Neural cell (in vitro differentiated cells): ENCODE results near the gene SLC4A9. TPM values are rescaled to one million over a fixed set of nuclear protein-coding genes. Genes with fewer than 3 reads are reported as not detected.

Source experiments
- H2AFZ ChIP-seq: fragments of 200-600, 300-800 bp; sonication (generic), shearing (Covaris generic); 2 replicates; pipeline ENCODE4 v1.6.0; 2014; ENCODE audit warnings: low read depth, mild to moderate bottlenecking, antibody characterized with exemption, low read length, moderate library complexity
- H3F3A ChIP-seq: fragments of 200-600 bp; shearing (Covaris generic); 2 replicates; pipeline ENCODE4 v1.6.1; 2016; ENCODE audit warnings: mild to moderate bottlenecking, moderate library complexity, mixed read lengths, antibody characterized with exemption, low read length; ENCODE audit not compliant: insufficient read depth, poor library complexity, severe bottlenecking
- H3K27ac ChIP-seq: fragments of 200-600, 300-800 bp; sonication (generic), shearing (Covaris generic); 2 replicates; pipeline ENCODE4 v1.5.1; 2014; ENCODE audit warnings: mild to moderate bottlenecking, low read length, moderate library complexity
- H3K27me3 ChIP-seq: fragments of 300-800, 200-600 bp; sonication (generic), shearing (Covaris generic); 2 replicates; pipeline ENCODE4 v1.6.0; 2014; ENCODE audit warnings: mild to moderate bottlenecking, low read depth, low read length, moderate library complexity; ENCODE audit not compliant: insufficient read depth
- H3K36me3 ChIP-seq: fragments of 300-800, 200-600 bp; sonication (generic), shearing (Covaris generic); 2 replicates; pipeline ENCODE4 v1.5.1; 2014; ENCODE audit warnings: mild to moderate bottlenecking, antibody characterized with exemption, low read length, moderate library complexity; ENCODE audit not compliant: insufficient read depth
- H3K4me2 ChIP-seq: fragments of 300-800, 200-600 bp; sonication (generic), shearing (Covaris generic); 2 replicates; pipeline ENCODE4 v1.6.0; 2014; ENCODE audit warnings: mild to moderate bottlenecking, low read length
- H3K4me3 ChIP-seq: fragments of 300-800, 200-600 bp; sonication (generic), shearing (Covaris generic); 2 replicates; pipeline ENCODE4 v1.5.1; 2014; ENCODE audit warnings: mild to moderate bottlenecking, low read length, moderate library complexity
- H3K79me2 ChIP-seq: fragments of 200-600 bp; shearing (Covaris generic); replicated peaks from 2 replicates; pipeline ENCODE4 v1.6.0; 2014; ENCODE audit warnings: mild to moderate bottlenecking, low read length, moderate library complexity; ENCODE audit not compliant: insufficient read depth
- H3K9ac ChIP-seq: fragments of 300-800, 200-600 bp; sonication (generic), shearing (Covaris generic); 2 replicates; pipeline ENCODE4 v1.6.1; 2016; ENCODE audit warnings: mild to moderate bottlenecking, low read length, mixed read lengths
- H3K9me2 ChIP-seq: fragments of 200-600 bp; shearing (Covaris generic); 2 replicates; pipeline ENCODE4 v1.6.1; 2016; ENCODE audit warnings: mild to moderate bottlenecking, low read length, mixed read lengths; ENCODE audit not compliant: insufficient read depth
- H3K9me3 ChIP-seq: fragments of 200-600, 300-800 bp; sonication (generic), shearing (Covaris generic); 2 replicates; pipeline ENCODE4 v1.6.1; 2016; ENCODE audit warnings: mild to moderate bottlenecking, mixed run types, low read length, moderate library complexity, mixed read lengths
- H4K20me1 ChIP-seq: fragments of 200-600 bp; shearing (Covaris generic); 2 replicates; pipeline ENCODE4 v1.6.1; 2016; ENCODE audit warnings: mild to moderate bottlenecking, mixed run types; ENCODE audit not compliant: insufficient read depth
- CTCF ChIP-seq: fragments of 450-650 bp; IDR thresholded peaks from 2 replicates; pipeline ENCODE4 v1.5.1; 2014; ENCODE audit warnings: antibody characterized with exemption, mild to moderate bottlenecking, moderate library complexity; ENCODE audit not compliant: poor library complexity, severe bottlenecking
- EP300 ChIP-seq: fragments of 450-650 bp; conservative IDR thresholded peaks from 2 replicates; pipeline ENCODE4 v1.6.1; 2014; ENCODE audit warnings: antibody characterized with exemption, mild to moderate bottlenecking, moderate library complexity; ENCODE audit not compliant: poor library complexity, severe bottlenecking
- EZH2 ChIP-seq: fragments of 200-600, 300-800 bp; shearing (Covaris generic), sonication (generic); IDR thresholded peaks from 2 replicates; pipeline ENCODE4 v1.6.1; 2014; ENCODE audit warnings: antibody characterized with exemption, low read length, borderline replicate concordance, mild to moderate bottlenecking; ENCODE audit not compliant: insufficient read depth, poor library complexity, severe bottlenecking
- MXI1 ChIP-seq: fragments of 450-650 bp; conservative IDR thresholded peaks from 2 replicates; pipeline ENCODE4 v1.6.1; 2014; ENCODE audit warnings: antibody characterized with exemption, mild to moderate bottlenecking; ENCODE audit not compliant: poor library complexity, severe bottlenecking
- POLR2AphosphoS5 ChIP-seq: IDR thresholded peaks from 2 replicates; pipeline ENCODE4 v1.6.1; 2012
- RAD21 ChIP-seq: fragments of 450-650 bp; conservative IDR thresholded peaks from 2 replicates; pipeline ENCODE4 v1.6.1; 2014; ENCODE audit warnings: antibody characterized with exemption, mild to moderate bottlenecking, moderate library complexity
- REST ChIP-seq: IDR thresholded peaks from 2 replicates; pipeline ENCODE4 v1.6.1; 2012; ENCODE audit warnings: borderline replicate concordance
- SMC3 ChIP-seq: fragments of 450-650 bp; conservative IDR thresholded peaks from 2 replicates; pipeline ENCODE4 v1.6.1; 2014; ENCODE audit warnings: antibody characterized with exemption, mild to moderate bottlenecking, moderate library complexity; ENCODE audit not compliant: poor library complexity
- TAF1 ChIP-seq: IDR thresholded peaks from 2 replicates; pipeline ENCODE4 v1.6.1; 2012; ENCODE audit warnings: low read depth
- polyA minus RNA-seq: library from RNA; depleted of rRNA, polyadenylated mRNA; stranded (reverse); fragments of >200 nt; gene quantifications from 2 replicates; pipeline ENCODE4 v1.2.3, GENCODE V29; 2014
- polyA plus RNA-seq: library from polyadenylated mRNA; depleted of rRNA; stranded (reverse); fragments of >200 nt; gene quantifications from 2 replicates; pipeline ENCODE4 v1.2.3, GENCODE V29; 2014

The SLC4A9 gene, protein sequence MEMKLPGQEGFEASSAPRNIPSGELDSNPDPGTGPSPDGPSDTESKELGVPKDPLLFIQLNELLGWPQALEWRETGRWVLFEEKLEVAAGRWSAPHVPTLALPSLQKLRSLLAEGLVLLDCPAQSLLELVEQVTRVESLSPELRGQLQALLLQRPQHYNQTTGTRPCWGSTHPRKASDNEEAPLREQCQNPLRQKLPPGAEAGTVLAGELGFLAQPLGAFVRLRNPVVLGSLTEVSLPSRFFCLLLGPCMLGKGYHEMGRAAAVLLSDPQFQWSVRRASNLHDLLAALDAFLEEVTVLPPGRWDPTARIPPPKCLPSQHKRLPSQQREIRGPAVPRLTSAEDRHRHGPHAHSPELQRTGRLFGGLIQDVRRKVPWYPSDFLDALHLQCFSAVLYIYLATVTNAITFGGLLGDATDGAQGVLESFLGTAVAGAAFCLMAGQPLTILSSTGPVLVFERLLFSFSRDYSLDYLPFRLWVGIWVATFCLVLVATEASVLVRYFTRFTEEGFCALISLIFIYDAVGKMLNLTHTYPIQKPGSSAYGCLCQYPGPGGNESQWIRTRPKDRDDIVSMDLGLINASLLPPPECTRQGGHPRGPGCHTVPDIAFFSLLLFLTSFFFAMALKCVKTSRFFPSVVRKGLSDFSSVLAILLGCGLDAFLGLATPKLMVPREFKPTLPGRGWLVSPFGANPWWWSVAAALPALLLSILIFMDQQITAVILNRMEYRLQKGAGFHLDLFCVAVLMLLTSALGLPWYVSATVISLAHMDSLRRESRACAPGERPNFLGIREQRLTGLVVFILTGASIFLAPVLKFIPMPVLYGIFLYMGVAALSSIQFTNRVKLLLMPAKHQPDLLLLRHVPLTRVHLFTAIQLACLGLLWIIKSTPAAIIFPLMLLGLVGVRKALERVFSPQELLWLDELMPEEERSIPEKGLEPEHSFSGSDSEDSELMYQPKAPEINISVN
- not detected in 2 replicates for polyA plus RNA-seq
- not detected in 2 replicates for polyA minus RNA-seq

- Histone ChIP-seq H3K36me3 (no peaks in the 10 kb centered on the region), H3K79me2 (no peaks in the 10 kb centered on the region), H2AFZ (no peak within 1 kb of the TSS), H3F3A (no peaks in the 10 kb centered on the region), H3K4me2 (no peak within 1 kb of the TSS), H3K9me2 (no peaks in the 10 kb centered on the region), H3K27ac (no peak within 1 kb of the TSS), H3K4me3 (no peak within 1 kb of the TSS), H4K20me1 (no peaks in the 10 kb centered on the region), H3K9ac (no peak within 1 kb of the TSS), H3K27me3 (no peaks in the 10 kb centered on the region), H3K9me3 (no peaks in the 10 kb centered on the region)
- no peak for TF ChIP-seq REST
- no peak for TF ChIP-seq TAF1
- TF ChIP-seq MXI1 = no peak
- TF ChIP-seq POLR2AphosphoS5 = no peak
- TF ChIP-seq SMC3 = no peak
- no peak for TF ChIP-seq EP300
- no peak for TF ChIP-seq EZH2
- TF ChIP-seq CTCF = no peak
- TF ChIP-seq RAD21 = no peak
Observed at GRCh38 chr5:140360101-140360500, at the start of gene SLC4A9. Gene SLC4A9 (plus strand): TSS chr5:140360194. CDS start chr5:140360237, 43 bp downstream.

GRCh38 chr5:140310434-140310833 is 49.6 kb upstream of the SLC4A9 start:
- H3K9ac ChIP-seq = no peak overlapping the region
- H3K4me2 ChIP-seq = no peak overlapping the region
- TF ChIP-seq CTCF = no peak
- TF ChIP-seq MXI1 = no peak
- no peak for TF ChIP-seq SMC3
- TF ChIP-seq TAF1 = no peak
- TF ChIP-seq POLR2AphosphoS5 = no peak
- TF ChIP-seq RAD21 = no peak
- no peak for TF ChIP-seq EP300
- TF ChIP-seq REST = no peak
- no peak for TF ChIP-seq EZH2
- H2AFZ ChIP-seq = no peak overlapping the region
- no peaks in the 10 kb centered on the region for H3K9me3 ChIP-seq
- no peaks in the 10 kb centered on the region for H3K36me3 ChIP-seq
- no peaks in the 10 kb centered on the region for H3K27me3 ChIP-seq
- H4K20me1 ChIP-seq = no peaks in the 10 kb centered on the region
- no peak overlapping the region for H3K27ac ChIP-seq
- no peaks in the 10 kb centered on the region for H3F3A ChIP-seq
- H3K4me3 ChIP-seq = no peak overlapping the region
- H3K9me2 ChIP-seq = no peaks in the 10 kb centered on the region
- H3K79me2 ChIP-seq = no peaks in the 10 kb centered on the region
